DND-41 (cell line): ENCODE data around the gene SLC16A13.

Source experiments
- ATAC-seq: fragments of 200-7000 bp; cut with Tn5 transposase; 3 replicates; pipeline ENCODE4 v1.9.1; 2021; ENCODE audit warnings: low read depth; ENCODE audit not compliant: insufficient read depth
- DNase-seq: peaks from one replicate; pipeline ENCODE4 v3.0.0-alpha.2; 2020
- H2AFZ ChIP-seq: 2 replicates; pipeline ENCODE4 v1.6.0; 2012; ENCODE audit warnings: low read depth, low read length
- H3K27ac ChIP-seq: 2 replicates; pipeline ENCODE4 v1.5.1; 2012; ENCODE audit warnings: low read length, inconsistent platforms
- H3K27me3 ChIP-seq: fragments of 200-600 bp; sonication (generic); 2 replicates; pipeline ENCODE4 v1.6.0; 2012; ENCODE audit warnings: low read length, mild to moderate bottlenecking, inconsistent platforms; ENCODE audit not compliant: insufficient read depth, poor library complexity
- H3K36me3 ChIP-seq: 2 replicates; pipeline ENCODE4 v1.5.1; 2012; ENCODE audit warnings: low read length, inconsistent platforms; ENCODE audit not compliant: insufficient read depth
- H3K4me1 ChIP-seq: 2 replicates; pipeline ENCODE4 v1.5.1; 2012; ENCODE audit warnings: mild to moderate bottlenecking, low read length; ENCODE audit not compliant: insufficient read depth
- H3K4me2 ChIP-seq: 2 replicates; pipeline ENCODE4 v1.6.0; 2012; ENCODE audit warnings: mild to moderate bottlenecking, moderate library complexity, low read length, inconsistent platforms; ENCODE audit not compliant: insufficient read depth
- H3K4me3 ChIP-seq, 2 experiments: fragments of 200-600 bp in 1 of 2; shearing (Covaris generic) in 1 of 2; 2 replicates each; pipeline ENCODE4 v1.5.1; 2012 to 2016; ENCODE audit warnings: inconsistent platforms in 2 of 2, low read length in 2 of 2, mild to moderate bottlenecking in 2 of 2, low read depth in 1 of 2, moderate library complexity in 1 of 2
- H3K79me2 ChIP-seq: 2 replicates; pipeline ENCODE4 v1.6.0; 2012; ENCODE audit warnings: low read length, inconsistent platforms; ENCODE audit not compliant: insufficient read depth
- H3K9ac ChIP-seq: 2 replicates; pipeline ENCODE4 v1.6.0; 2012; ENCODE audit warnings: low read depth, mild to moderate bottlenecking, inconsistent platforms, low read length, moderate library complexity
- H3K9me3 ChIP-seq: 2 replicates; pipeline ENCODE4 v1.5.1; 2012; ENCODE audit warnings: low read length, moderate library complexity, mild to moderate bottlenecking, inconsistent platforms; ENCODE audit not compliant: insufficient read depth, severe bottlenecking
- H4K20me1 ChIP-seq: 2 replicates; pipeline ENCODE4 v1.6.0; 2012; ENCODE audit warnings: low read length; ENCODE audit not compliant: insufficient read depth
- EZH2 ChIP-seq: IDR thresholded peaks from 3 replicates; pipeline ENCODE4 v1.6.1; 2012; ENCODE audit warnings: borderline replicate concordance, low read depth, mild to moderate bottlenecking, moderate library complexity, low read length, inconsistent platforms; ENCODE audit not compliant: severe bottlenecking
- TF ChIP-seq, protein P1 (sequence below): IDR thresholded peaks from 2 replicates; pipeline ENCODE4 v1.5.1; 2012; ENCODE audit warnings: borderline replicate concordance, low read length, moderate library complexity, mild to moderate bottlenecking; ENCODE audit not compliant: poor library complexity, severe bottlenecking; ENCODE audit errors: extremely low read depth

SLC16A13 gene

DNA sequence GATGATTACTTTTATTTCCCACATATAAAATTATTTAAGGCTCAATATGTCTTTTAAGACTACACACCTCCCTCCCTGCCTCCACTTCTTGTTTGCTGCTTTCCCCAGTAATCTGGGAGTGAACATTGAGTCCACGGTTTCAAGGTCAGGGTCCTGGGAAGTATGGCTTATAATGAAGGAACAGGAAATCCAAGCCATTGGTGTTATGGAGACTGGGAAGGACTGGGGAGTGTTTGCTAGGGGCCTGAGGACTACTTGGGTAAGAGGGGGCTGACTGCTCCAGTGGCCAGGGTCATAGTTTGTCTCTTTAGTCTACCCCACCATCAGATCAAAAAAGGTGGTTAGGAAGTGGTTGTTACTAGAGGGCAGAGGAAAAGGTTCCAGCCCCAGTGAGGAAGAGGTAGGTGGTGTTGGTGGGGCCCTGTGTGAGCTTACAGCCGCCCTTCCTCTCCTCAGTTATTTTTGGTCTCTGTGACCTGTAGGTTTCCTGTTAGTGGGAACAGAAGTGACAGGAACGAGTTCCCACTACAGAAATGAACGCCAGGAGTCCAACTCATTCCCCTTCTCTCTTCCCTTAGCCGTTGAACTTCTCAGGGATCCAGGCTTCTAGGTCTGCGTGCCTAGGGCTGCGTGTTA lies 742 bp upstream of the SLC16A13 start:
- H3K9me3 ChIP-seq, result no peaks in the 10 kb centered on the region
- H3K4me1 ChIP-seq, result peaks cover 26% of the 10 kb centered on the region
- ATAC-seq, result peak; percentile 49
- H3K36me3 ChIP-seq, result no peaks in the 10 kb centered on the region; the same call in 1 of the 2 replicates
- peak overlapping the region; percentile 93 for H3K27ac ChIP-seq
- H3K4me3 ChIP-seq, result peak overlapping the region; percentile 66 to 81
- peaks cover 16% of the 10 kb centered on the region for H3K79me2 ChIP-seq
- no peaks in the 10 kb centered on the region for H4K20me1 ChIP-seq
- H3K4me2 ChIP-seq, result peak overlapping the region; percentile 87
- no peaks in the 10 kb centered on the region for H3K27me3 ChIP-seq
- peak overlapping the region; percentile 84 for H3K9ac ChIP-seq
- H2AFZ ChIP-seq, result peak overlapping the region; percentile 85
- peak; percentile 60 for DNase-seq
- TF ChIP-seq EZH2, result no peak
- TF ChIP-seq, protein P1, sequence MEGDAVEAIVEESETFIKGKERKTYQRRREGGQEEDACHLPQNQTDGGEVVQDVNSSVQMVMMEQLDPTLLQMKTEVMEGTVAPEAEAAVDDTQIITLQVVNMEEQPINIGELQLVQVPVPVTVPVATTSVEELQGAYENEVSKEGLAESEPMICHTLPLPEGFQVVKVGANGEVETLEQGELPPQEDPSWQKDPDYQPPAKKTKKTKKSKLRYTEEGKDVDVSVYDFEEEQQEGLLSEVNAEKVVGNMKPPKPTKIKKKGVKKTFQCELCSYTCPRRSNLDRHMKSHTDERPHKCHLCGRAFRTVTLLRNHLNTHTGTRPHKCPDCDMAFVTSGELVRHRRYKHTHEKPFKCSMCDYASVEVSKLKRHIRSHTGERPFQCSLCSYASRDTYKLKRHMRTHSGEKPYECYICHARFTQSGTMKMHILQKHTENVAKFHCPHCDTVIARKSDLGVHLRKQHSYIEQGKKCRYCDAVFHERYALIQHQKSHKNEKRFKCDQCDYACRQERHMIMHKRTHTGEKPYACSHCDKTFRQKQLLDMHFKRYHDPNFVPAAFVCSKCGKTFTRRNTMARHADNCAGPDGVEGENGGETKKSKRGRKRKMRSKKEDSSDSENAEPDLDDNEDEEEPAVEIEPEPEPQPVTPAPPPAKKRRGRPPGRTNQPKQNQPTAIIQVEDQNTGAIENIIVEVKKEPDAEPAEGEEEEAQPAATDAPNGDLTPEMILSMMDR, result no peak

DNA sequence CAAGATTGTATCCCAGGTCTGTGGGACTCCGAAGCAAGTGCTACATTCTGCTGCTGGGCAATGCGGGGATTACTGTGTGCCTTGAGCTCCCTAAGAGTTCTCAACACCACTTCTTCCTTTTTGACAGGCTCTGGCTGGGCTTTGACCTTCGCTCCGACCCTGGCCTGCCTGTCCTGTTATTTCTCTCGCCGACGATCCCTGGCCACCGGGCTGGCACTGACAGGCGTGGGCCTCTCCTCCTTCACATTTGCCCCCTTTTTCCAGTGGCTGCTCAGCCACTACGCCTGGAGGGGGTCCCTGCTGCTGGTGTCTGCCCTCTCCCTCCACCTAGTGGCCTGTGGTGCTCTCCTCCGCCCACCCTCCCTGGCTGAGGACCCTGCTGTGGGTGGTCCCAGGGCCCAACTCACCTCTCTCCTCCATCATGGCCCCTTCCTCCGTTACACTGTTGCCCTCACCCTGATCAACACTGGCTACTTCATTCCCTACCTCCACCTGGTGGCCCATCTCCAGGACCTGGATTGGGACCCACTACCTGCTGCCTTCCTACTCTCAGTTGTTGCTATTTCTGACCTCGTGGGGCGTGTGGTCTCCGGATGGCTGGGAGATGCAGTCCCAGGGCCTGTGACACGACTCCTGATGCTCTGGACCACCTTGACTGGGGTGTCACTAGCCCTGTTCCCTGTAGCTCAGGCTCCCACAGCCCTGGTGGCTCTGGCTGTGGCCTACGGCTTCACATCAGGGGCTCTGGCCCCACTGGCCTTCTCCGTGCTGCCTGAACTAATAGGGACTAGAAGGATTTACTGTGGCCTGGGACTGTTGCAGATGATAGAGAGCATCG lies 2.4 kb downstream of the SLC16A13 start:
- no peak for ATAC-seq
- Histone ChIP-seq H3K36me3 (no peaks in the 10 kb centered on the region; the same call in 1 of the 2 replicates), H3K9ac (no peak overlapping the region), H3K9me3 (no peaks in the 10 kb centered on the region), H2AFZ (no peak overlapping the region), H3K27me3 (no peaks in the 10 kb centered on the region), H3K79me2 (peaks cover 16% of the 10 kb centered on the region), H4K20me1 (no peaks in the 10 kb centered on the region), H3K4me2 (no peak overlapping the region), H3K4me3 (no peak overlapping the region), H3K4me1 (peaks cover 23% of the 10 kb centered on the region), H3K27ac (no peak overlapping the region)
- no peak for DNase-seq
- TF ChIP-seq, protein P1, result peak; percentile 25
- TF ChIP-seq EZH2, result no peak

DNA sequence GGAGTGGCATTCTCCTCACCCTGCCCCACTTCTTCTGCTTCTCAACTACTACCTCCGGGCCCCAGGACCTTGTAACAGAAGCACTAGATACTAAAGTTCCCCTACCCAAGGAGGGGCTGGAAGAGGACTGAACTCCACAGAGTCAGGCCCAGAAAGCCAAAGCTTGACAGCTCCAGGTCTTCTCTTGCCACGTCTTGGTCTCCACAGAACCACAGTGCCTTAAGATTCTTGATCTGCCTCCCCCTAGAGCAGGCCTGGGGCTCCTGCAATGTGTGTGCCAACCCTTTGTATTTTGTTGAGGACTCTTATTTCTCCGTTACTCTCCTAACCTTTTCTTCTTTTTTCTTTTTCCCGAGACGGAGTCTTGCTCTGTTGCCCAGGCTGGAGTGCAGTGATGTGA lies 4.0 kb downstream of the SLC16A13 start:
- Histone ChIP-seq H3K4me2 (no peak overlapping the region), H3K9me3 (no peaks in the 10 kb centered on the region), H3K4me3 (no peak overlapping the region), H3K27me3 (no peaks in the 10 kb centered on the region), H4K20me1 (no peaks in the 10 kb centered on the region), H3K36me3 (no peaks in the 10 kb centered on the region; the same call in 1 of the 2 replicates), H3K79me2 (peaks cover 16% of the 10 kb centered on the region), H3K9ac (no peak overlapping the region), H3K4me1 (peaks cover 18% of the 10 kb centered on the region), H3K27ac (no peak overlapping the region), H2AFZ (no peak overlapping the region)
- DNase-seq (no peak), ATAC-seq (no peak)
- TF ChIP-seq, protein P1, result no peak
- no peak for TF ChIP-seq EZH2
